ENCODE measurements around the gene PDCD7. TPM values are rescaled to one million over a fixed set of nuclear protein-coding genes. Genes with fewer than 3 reads are reported as not detected.

PDCD7 gene
- total RNA-seq, 1 donor from 2014 or later = 40.8 TPM

DNA sequence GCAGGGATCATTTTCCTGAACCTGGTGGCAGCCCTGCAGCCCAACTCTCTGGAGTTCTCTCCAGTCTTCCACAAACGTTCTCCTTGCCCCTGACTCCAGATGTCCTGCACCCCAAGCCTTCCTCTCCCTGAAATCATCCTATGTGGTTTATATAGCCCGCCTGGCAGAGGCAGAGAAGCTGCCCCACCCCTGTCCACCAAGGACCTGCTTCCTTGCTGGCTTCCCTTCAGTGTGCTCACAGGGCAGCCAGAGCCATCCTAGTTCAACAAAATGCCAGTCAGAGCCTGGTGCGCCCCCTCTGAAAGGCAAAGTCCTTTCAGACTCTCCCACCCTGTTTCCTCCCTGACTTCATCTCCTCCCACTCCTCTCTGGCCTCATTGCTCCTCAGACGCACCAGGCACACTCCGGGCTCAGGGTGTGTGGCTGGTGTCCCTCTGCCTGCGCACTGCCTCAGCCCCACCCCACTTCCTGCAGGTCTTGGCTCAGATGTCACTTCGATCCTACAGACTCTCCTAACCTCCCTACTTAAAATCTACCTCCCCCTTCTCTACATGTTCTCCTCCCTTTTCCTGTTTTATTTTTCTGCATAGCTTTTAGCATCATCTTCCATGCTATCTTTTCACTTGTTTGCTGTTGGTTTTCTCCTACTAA lies 51.2 kb downstream of the PDCD7 start:
- peak overlapping the region; percentile 39 for H3K27ac Mint-ChIP-seq (ENCODE audit: unreplicated experiment)
- DNase-seq (ENCODE audit: low read depth, low spot score) = no peak
- no peaks in the 10 kb centered on the region for H3K9me3 Mint-ChIP-seq
- peaks cover 62% of the 10 kb centered on the region for H3K4me1 Mint-ChIP-seq
- no peaks in the 10 kb centered on the region for H3K36me3 Mint-ChIP-seq (ENCODE audit: low read depth)
- H3K4me3 Mint-ChIP-seq = peak overlapping the region; percentile 64
- TF ChIP-seq, protein P1, sequence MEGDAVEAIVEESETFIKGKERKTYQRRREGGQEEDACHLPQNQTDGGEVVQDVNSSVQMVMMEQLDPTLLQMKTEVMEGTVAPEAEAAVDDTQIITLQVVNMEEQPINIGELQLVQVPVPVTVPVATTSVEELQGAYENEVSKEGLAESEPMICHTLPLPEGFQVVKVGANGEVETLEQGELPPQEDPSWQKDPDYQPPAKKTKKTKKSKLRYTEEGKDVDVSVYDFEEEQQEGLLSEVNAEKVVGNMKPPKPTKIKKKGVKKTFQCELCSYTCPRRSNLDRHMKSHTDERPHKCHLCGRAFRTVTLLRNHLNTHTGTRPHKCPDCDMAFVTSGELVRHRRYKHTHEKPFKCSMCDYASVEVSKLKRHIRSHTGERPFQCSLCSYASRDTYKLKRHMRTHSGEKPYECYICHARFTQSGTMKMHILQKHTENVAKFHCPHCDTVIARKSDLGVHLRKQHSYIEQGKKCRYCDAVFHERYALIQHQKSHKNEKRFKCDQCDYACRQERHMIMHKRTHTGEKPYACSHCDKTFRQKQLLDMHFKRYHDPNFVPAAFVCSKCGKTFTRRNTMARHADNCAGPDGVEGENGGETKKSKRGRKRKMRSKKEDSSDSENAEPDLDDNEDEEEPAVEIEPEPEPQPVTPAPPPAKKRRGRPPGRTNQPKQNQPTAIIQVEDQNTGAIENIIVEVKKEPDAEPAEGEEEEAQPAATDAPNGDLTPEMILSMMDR (conservative IDR thresholded peaks at IDR 0.05) = no peak
- peaks cover 22% of the 10 kb centered on the region for H3K27me3 Mint-ChIP-seq (ENCODE audit: low read depth)

DNA sequence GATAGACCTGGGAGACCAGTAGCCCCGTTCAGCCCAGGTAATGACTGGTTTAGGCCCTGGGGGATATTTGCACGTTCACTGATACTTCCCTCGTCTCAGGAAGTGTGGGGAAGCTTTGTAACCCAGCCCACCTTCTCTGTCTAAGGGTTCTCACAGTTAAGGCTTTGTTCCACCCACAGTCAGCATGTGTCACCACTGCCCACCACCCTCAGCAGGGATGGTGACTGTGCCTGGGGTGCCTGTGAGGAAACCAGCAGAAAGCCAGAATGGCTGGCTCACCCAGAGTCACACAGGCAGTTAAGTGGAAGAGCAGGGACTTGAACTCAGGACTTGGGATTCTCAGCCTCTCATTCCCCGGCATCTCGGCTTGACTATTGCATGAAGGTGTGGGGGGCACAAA lies 51.9 kb downstream of the PDCD7 start:
- Mint-ChIP-seq H3K9me3 (no peaks in the 10 kb centered on the region), H3K36me3 (ENCODE audit: low read depth) (no peaks in the 10 kb centered on the region), H3K4me3 (no peak overlapping the region), H3K27ac (ENCODE audit: unreplicated experiment) (no peak overlapping the region), H3K4me1 (peaks cover 62% of the 10 kb centered on the region), H3K27me3 (ENCODE audit: low read depth) (peaks cover 22% of the 10 kb centered on the region)
- TF ChIP-seq, protein P1 (conservative IDR thresholded peaks at IDR 0.05) = no peak
- no peak for DNase-seq (ENCODE audit: low read depth, low spot score)

DNA sequence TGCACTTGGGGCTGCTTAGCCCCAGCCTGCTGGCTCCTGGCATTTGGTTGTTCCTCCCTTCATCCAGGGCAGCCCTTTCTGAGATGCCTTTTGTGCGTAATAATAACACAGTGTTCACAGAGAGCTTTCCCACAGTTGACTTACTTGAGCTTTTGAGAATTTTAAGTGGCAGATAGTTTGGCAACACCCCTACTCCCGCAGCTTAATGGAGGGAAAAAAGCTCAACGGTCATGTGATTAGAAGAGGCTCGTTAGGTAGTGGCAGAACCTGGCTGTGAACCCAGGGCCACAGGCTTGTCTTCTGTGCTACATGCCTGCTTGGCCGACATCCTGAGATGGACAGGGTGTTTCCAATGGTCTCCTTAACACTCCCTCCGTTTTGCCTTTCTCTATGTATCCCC lies 52.3 kb downstream of the PDCD7 start:
- Mint-ChIP-seq H3K36me3 (ENCODE audit: low read depth) (no peaks in the 10 kb centered on the region), H3K27me3 (ENCODE audit: low read depth) (peaks cover 22% of the 10 kb centered on the region), H3K9me3 (no peaks in the 10 kb centered on the region), H3K4me1 (peaks cover 64% of the 10 kb centered on the region), H3K27ac (ENCODE audit: unreplicated experiment) (no peak overlapping the region), H3K4me3 (no peak overlapping the region)
- TF ChIP-seq, protein P1 (conservative IDR thresholded peaks at IDR 0.05) = no peak
- DNase-seq (ENCODE audit: low read depth, low spot score) = no peak

DNA sequence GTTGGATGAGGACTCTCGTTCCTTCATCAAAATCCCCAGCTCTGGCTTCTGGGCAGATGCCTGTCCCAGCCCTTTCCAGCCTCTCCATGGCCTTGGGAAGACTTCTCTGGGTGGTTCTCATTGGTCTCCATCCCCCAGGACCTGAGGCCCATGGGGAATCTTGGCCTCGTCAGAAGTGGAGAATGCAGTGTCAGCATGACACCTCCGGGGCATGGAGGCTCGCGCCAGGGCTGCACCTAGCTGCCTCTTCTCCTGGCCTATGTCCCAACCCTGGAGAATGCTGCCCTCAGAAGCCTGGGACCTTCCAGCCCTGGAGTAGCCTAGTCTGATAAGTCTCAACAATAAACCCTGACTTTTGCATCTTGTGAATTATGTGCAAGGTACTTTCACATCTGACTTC lies 54.0 kb downstream of the PDCD7 start:
- Mint-ChIP-seq H3K4me3 (no peak overlapping the region), H3K4me1 (peaks cover 52% of the 10 kb centered on the region), H3K27me3 (ENCODE audit: low read depth) (peaks cover 15% of the 10 kb centered on the region), H3K27ac (ENCODE audit: unreplicated experiment) (no peak overlapping the region), H3K36me3 (ENCODE audit: low read depth) (no peaks in the 10 kb centered on the region), H3K9me3 (no peaks in the 10 kb centered on the region)
- TF ChIP-seq, protein P1 (conservative IDR thresholded peaks at IDR 0.05) = no peak
- DNase-seq (ENCODE audit: low read depth, low spot score) = no peak

DNA sequence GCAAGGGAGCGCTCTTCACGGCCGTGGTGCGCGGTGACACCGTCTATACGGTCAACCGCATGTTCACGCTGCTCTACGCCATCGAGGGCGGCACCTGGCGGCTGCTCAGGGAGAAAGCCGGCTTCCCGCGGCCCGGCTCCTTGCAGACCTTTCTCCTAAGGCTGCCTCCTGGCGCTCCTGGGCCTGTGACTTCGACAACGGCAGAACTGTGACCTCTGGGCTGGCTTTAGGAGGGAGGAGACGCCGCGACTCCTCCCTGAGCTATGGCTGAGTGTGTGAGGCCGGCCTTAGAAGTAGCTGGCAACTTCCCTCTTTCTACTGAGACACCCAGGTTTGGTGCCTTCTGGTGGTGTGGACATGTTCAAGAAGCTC lies 55.6 kb downstream of the PDCD7 start:
- Mint-ChIP-seq H3K36me3 (ENCODE audit: low read depth) (no peaks in the 10 kb centered on the region), H3K9me3 (no peaks in the 10 kb centered on the region), H3K27me3 (ENCODE audit: low read depth) (peaks cover 14% of the 10 kb centered on the region), H3K27ac (ENCODE audit: unreplicated experiment) (no peak overlapping the region), H3K4me3 (no peak overlapping the region), H3K4me1 (peaks cover 35% of the 10 kb centered on the region)
- peak; percentile 34 for DNase-seq (ENCODE audit: low read depth, low spot score)
- TF ChIP-seq, protein P1 (conservative IDR thresholded peaks at IDR 0.05) = peak; percentile 60
